Testis (tissue), 3 donors: ENCODE data around the gene SCP2. TPM values are rescaled to one million over a fixed set of nuclear protein-coding genes. Genes with fewer than 3 reads are reported as not detected.

Experiments
- DNase-seq: peaks from one replicate; pipeline ENCODE4 v3.0.0-alpha.2; 2019
- H3K27ac ChIP-seq, 2 donors: fragments of 200-600 bp; sonication (generic); one replicate each; pipeline ENCODE4 v1.5.1; 2019
- H3K27me3 ChIP-seq: fragments of 200-600 bp; sonication (generic); one replicate; pipeline ENCODE4 v1.5.1; 2019
- H3K36me3 ChIP-seq: fragments of 200-600 bp; sonication (generic); one replicate; pipeline ENCODE4 v1.5.1; 2017; ENCODE audit warnings: low read depth; ENCODE audit errors: missing control alignments
- H3K4me1 ChIP-seq: fragments of 200-600 bp; sonication (generic); one replicate; pipeline ENCODE4 v1.5.1; 2019
- H3K4me3 ChIP-seq, 2 donors: fragments of 200-600 bp; sonication (generic); one replicate each; pipeline ENCODE4 v1.5.1; 2017 to 2019
- H3K9me3 ChIP-seq: fragments of 200-600 bp; sonication (generic); one replicate; pipeline ENCODE4 v1.5.1; 2017
- CTCF ChIP-seq, 3 experiments: fragments of 450-650 bp in 2 of 3; fragments of 200-600 bp in 1 of 3; sonication (generic) in 1 of 3; IDR thresholded peaks; one replicate each; pipeline ENCODE4 v1.5.1; 2016 to 2019; ENCODE audit warnings: antibody characterized with exemption in 3 of 3, mild to moderate bottlenecking in 2 of 3, moderate library complexity in 1 of 3
- POLR2A ChIP-seq: fragments of 450-650 bp; IDR thresholded peaks from one replicate; pipeline ENCODE4 v1.6.1; 2017; ENCODE audit warnings: antibody characterized with exemption, mild to moderate bottlenecking, moderate library complexity
- WGBS, 2 donors: methylation state at CpG; one replicate each; pipeline ENCODE4 v1.1.5; 2018; 5-methylcytosine and 5-hydroxymethylcytosine counted together
- intact Hi-C: fragments of 100-400 bp; cut with DNase I; formaldehyde crosslinking; loops from one replicate; pipeline ENCODE4 v1.15.1; 2023; ENCODE audit warnings: low total_unique reads
- polyA plus RNA-seq: library from polyadenylated mRNA; stranded (reverse); fragments of 350-450 nt; fragmentation: Illumina TruSeq; extraction: RNeasy Lipid Tissue Mini Kit (QIAGEN cat#74804); gene quantifications from one replicate; pipeline ENCODE4 v1.2.3, GENCODE V29; 2014; ENCODE audit warnings: low read depth, low replicate concordance; ENCODE audit not compliant: insufficient read depth
- total RNA-seq, 2 donors: library from RNA; depleted of rRNA; stranded (reverse); fragments of >200 nt; gene quantifications; one replicate each; pipeline ENCODE4 v1.2.3, GENCODE V29; 2016

The SCP2 gene
- total and polyA plus RNA-seq, 3 donors from 2014 or later = 102 to 108 (median 103) TPM

DNA sequence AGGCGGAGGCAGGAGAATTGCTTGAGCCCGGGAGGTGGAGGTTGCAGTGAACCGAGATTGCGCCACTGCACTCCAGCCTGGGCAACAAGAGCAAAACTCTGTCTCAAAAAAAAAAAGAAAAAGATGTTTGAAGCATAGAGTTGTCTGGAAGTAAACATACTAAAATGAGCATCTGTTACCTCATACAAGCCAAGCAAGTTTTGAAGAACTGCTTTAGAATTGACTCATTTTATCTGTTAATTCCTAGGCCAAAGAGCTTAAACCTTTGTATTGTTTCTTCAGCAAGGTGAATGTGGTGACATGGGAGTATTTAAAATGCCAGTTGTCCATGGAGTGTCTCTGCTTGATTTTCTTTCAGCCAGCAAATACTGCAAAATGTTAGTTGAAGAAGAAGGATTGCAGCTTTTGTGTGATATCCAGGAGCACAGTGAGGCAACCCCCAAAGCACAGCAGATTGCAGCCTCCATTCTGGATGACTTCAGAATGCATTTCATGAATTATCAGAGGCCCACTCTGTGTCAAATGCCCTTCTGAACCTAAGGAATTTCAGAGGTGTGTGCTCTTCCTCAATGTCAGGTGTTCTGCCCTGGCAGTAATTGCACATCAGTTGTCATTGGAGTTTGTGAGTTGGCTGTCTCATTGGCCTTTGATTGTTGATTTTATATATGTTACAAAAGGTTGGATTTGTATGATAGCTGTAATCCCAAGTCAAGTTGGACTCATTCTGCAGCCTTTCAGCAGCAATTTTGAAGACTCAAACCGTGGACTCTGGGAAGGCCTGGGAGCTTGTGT, 34.5 kb upstream of the SCP2 start:
- H3K4me1 ChIP-seq = no peaks in the 10 kb centered on the region
- DNase-seq = no peak
- no peak overlapping the region for H3K27ac ChIP-seq
- H3K36me3 ChIP-seq = no peaks in the 10 kb centered on the region
- no peaks in the 10 kb centered on the region for H3K9me3 ChIP-seq
- intact Hi-C loops = no loop called here
- H3K27me3 ChIP-seq = no peaks in the 10 kb centered on the region
- no peak overlapping the region for H3K4me3 ChIP-seq
- TF ChIP-seq CTCF (IDR thresholded peaks at IDR 0.05) (no peak), POLR2A (no peak)
- 89 to 97% methylated on average over 5 of the region's 5 CpGs for WGBS, 2 donors

- intact Hi-C loops = no loop called here
- no peaks in the 10 kb centered on the region for H3K9me3 ChIP-seq
- WGBS, 2 donors = 51 to 66% methylated on average over 4 of the region's 4 CpGs
- H3K4me1 ChIP-seq = no peaks in the 10 kb centered on the region
- H3K4me3 ChIP-seq = no peak overlapping the region
- TF ChIP-seq CTCF (IDR thresholded peaks at IDR 0.05) = no peak
- TF ChIP-seq POLR2A = no peak
- H3K27me3 ChIP-seq = no peaks in the 10 kb centered on the region
- H3K36me3 ChIP-seq = no peaks in the 10 kb centered on the region
- DNase-seq = no peak
- H3K27ac ChIP-seq = no peak overlapping the region
Observed at GRCh38 chr1:52899445-52899894, 27.6 kb upstream of the SCP2 start.

- 83 to 86% methylated on average over 2 of the region's 2 CpGs for WGBS, 2 donors
- Histone ChIP-seq H3K27me3 (no peaks in the 10 kb centered on the region), H3K36me3 (no peaks in the 10 kb centered on the region), H3K9me3 (no peaks in the 10 kb centered on the region), H3K4me1 (peaks cover 4% of the 10 kb centered on the region), H3K4me3 (no peak overlapping the region), H3K27ac (no peak overlapping the region)
- TF ChIP-seq CTCF (IDR thresholded peaks at IDR 0.05) = no peak
- no peak for TF ChIP-seq POLR2A
- DNase-seq = no peak
- intact Hi-C loops = no loop called here
Observed at GRCh38 chr1:52900402-52900801, 26.7 kb upstream of the SCP2 start.

DNA sequence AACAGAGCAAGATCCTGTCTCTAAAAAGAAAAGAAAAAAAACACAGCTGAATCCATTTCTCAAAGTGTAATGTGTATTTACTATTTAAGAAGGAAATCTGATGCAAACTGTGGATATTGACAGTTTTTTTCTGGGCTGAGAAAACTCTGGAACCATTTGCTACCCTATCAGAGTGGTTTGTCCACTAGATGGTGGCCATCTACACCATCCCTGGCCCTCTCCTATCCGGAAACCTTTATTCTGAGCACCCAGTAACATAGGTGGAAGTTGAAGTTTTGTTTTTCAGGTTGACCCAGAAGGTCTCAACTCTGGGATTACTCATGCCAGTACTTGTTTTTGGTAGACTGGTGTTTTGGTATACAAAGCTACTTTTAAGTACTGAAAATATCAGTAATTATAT, 25.7 kb upstream of the SCP2 start:
- 68 to 93% methylated on average over 1 of the region's 1 CpG for WGBS, 2 donors
- Histone ChIP-seq H3K4me1 (peaks cover 13% of the 10 kb centered on the region), H3K27ac (no peak overlapping the region), H3K27me3 (no peaks in the 10 kb centered on the region), H3K9me3 (no peaks in the 10 kb centered on the region), H3K4me3 (no peak overlapping the region), H3K36me3 (no peaks in the 10 kb centered on the region)
- DNase-seq = no peak
- intact Hi-C loops = no loop called here
- TF ChIP-seq POLR2A = no peak
- no peak for TF ChIP-seq CTCF (IDR thresholded peaks at IDR 0.05)
